IPS DF 6.9 (cell line): ENCODE data around the gene PDZRN4.
"Not testable (repeated sequence)": the region's sequence is repeated elsewhere in the genome, so short reads cannot be mapped to it uniquely, and the experiment has no call there.

Source experiments
- DNase-seq: peaks from one replicate; pipeline ENCODE4 v3.0.0-alpha.2; 2013; ENCODE audit warnings: low read depth, low spot score
- H3K27ac ChIP-seq: one replicate; pipeline ENCODE4 v1.5.1; 2013; ENCODE audit warnings: low read length, control low read depth
- H3K27me3 ChIP-seq: 2 replicates; pipeline ENCODE4 v1.6.1; 2013; ENCODE audit warnings: mild to moderate bottlenecking, low read length; ENCODE audit not compliant: control insufficient read depth, insufficient read depth
- H3K36me3 ChIP-seq: 2 replicates; pipeline ENCODE4 v1.6.1; 2013; ENCODE audit warnings: low read length; ENCODE audit not compliant: control insufficient read depth, insufficient read depth
- H3K4me1 ChIP-seq: 2 replicates; pipeline ENCODE4 v1.6.1; 2013; ENCODE audit warnings: low read length; ENCODE audit not compliant: control insufficient read depth, insufficient read depth
- H3K4me3 ChIP-seq: 2 replicates; pipeline ENCODE4 v1.5.1; 2013; ENCODE audit warnings: mild to moderate bottlenecking, low read length
- H3K9me3 ChIP-seq: 2 replicates; pipeline ENCODE4 v1.6.1; 2013; ENCODE audit warnings: low read length, inconsistent platforms; ENCODE audit not compliant: control insufficient read depth, insufficient read depth
- WGBS: extraction: QIAGEN DNeasy Blood & Tissue Kit; methylation state at CpG from one replicate; pipeline ENCODE4 v1.1.7; 2013; ENCODE audit warnings: mixed read lengths, missing lambda C conversion rate; ENCODE audit not compliant: insufficient read length, insufficient coverage; 5-methylcytosine and 5-hydroxymethylcytosine counted together

The PDZRN4 gene

GRCh38 chr12:41606468-41607445 is 418.6 kb downstream of the PDZRN4 start:
- no peak overlapping the region for H3K4me3 ChIP-seq
- no CpG with 5 or more reads among the region's 8 CpGs for WGBS
- H3K27ac ChIP-seq, result no peak overlapping the region
- no peak for DNase-seq
- no peaks in the 10 kb centered on the region for H3K36me3 ChIP-seq
- H3K4me1 ChIP-seq, result peaks cover 4% of the 10 kb centered on the region; the same call in 1 of the 2 replicates
- H3K27me3 ChIP-seq, result no peaks in the 10 kb centered on the region
- no peaks in the 10 kb centered on the region for H3K9me3 ChIP-seq

GRCh38 chr12:41612892-41613557 is 424.9 kb downstream of the PDZRN4 start:
- 100% methylated on average over 1 of the region's 3 CpGs for WGBS
- no peaks in the 10 kb centered on the region for H3K27me3 ChIP-seq
- H3K4me1 ChIP-seq, result no peaks in the 10 kb centered on the region; the same call in 1 of the 2 replicates
- no peaks in the 10 kb centered on the region for H3K36me3 ChIP-seq
- no peak overlapping the region for H3K27ac ChIP-seq
- H3K4me3 ChIP-seq, result no peak overlapping the region
- DNase-seq, result no peak
- H3K9me3 ChIP-seq, result no peaks in the 10 kb centered on the region

GRCh38 chr12:41615174-41615573 is 427.1 kb downstream of the PDZRN4 start:
- H3K36me3 ChIP-seq, H3K27me3 ChIP-seq, H3K9me3 ChIP-seq, H3K27ac ChIP-seq, H3K4me1 ChIP-seq, H3K4me3 ChIP-seq, DNase-seq: not testable (repeated sequence)
- no CpG with 5 or more reads among the region's 3 CpGs for WGBS

GRCh38 chr12:41619705-41620104 is 431.6 kb downstream of the PDZRN4 start:
- H3K4me1 ChIP-seq, result no peaks in the 10 kb centered on the region; the same call in 1 of the 2 replicates
- no peaks in the 10 kb centered on the region for H3K27me3 ChIP-seq
- H3K4me3 ChIP-seq, result no peak overlapping the region
- H3K9me3 ChIP-seq, result no peaks in the 10 kb centered on the region
- H3K27ac ChIP-seq, result no peak overlapping the region
- DNase-seq, result no peak
- no peaks in the 10 kb centered on the region for H3K36me3 ChIP-seq

- no peak for DNase-seq
- Histone ChIP-seq H3K9me3 (no peaks in the 10 kb centered on the region), H3K4me1 (no peaks in the 10 kb centered on the region), H3K4me3 (no peak overlapping the region), H3K36me3 (no peaks in the 10 kb centered on the region), H3K27me3 (no peaks in the 10 kb centered on the region), H3K27ac (no peak overlapping the region)
- WGBS, result no CpG with 5 or more reads among the region's 1 CpG
Measured at GRCh38 chr12:41621291-41621690, 433.2 kb downstream of the PDZRN4 start.
